Astrocyte (in vitro differentiated cells and primary cell): Measurements from ENCODE around the gene GARIN3. TPM values are rescaled to one million over a fixed set of nuclear protein-coding genes. Genes with fewer than 3 reads are reported as not detected.

ENCODE experiments used
- DNase-seq: peaks from one replicate; pipeline ENCODE4 v3.0.0-alpha.2; 2010; ENCODE audit warnings: low read depth
- FAIRE-seq: peaks from 2 replicates; lab custom pipeline; 2011; peaks lifted over from hg19 to GRCh38; lab: Jason Lieb, UNC
- H2AFZ ChIP-seq: 2 replicates; pipeline ENCODE4 v1.6.0; 2012; ENCODE audit warnings: low read depth, low read length, inconsistent platforms
- H3K27ac ChIP-seq: 2 replicates; pipeline ENCODE4 v1.5.1; 2011; ENCODE audit warnings: low read depth, low read length, inconsistent platforms
- H3K27me3 ChIP-seq: 2 replicates; pipeline ENCODE4 v1.6.0; 2011; ENCODE audit warnings: low read length, inconsistent platforms; ENCODE audit not compliant: insufficient read depth
- H3K36me3 ChIP-seq: 2 replicates; pipeline ENCODE4 v1.5.1; 2011; ENCODE audit warnings: low read length, inconsistent platforms; ENCODE audit not compliant: insufficient read depth
- H3K4me1 ChIP-seq: 2 replicates; pipeline ENCODE4 v1.5.1; 2011; ENCODE audit warnings: low read length, inconsistent platforms; ENCODE audit not compliant: insufficient read depth
- H3K4me2 ChIP-seq: 2 replicates; pipeline ENCODE4 v1.6.0; 2012; ENCODE audit warnings: low read length, inconsistent platforms
- H3K4me3 ChIP-seq: 2 replicates; pipeline ENCODE4 v1.5.1; 2011; ENCODE audit warnings: low read depth, mild to moderate bottlenecking, low read length, inconsistent platforms; ENCODE audit not compliant: insufficient read depth
- H3K79me2 ChIP-seq: 2 replicates; pipeline ENCODE4 v1.6.0; 2012; ENCODE audit warnings: mild to moderate bottlenecking, low read length, inconsistent platforms; ENCODE audit not compliant: insufficient read depth
- H3K9ac ChIP-seq: 2 replicates; pipeline ENCODE4 v1.6.0; 2012; ENCODE audit warnings: mild to moderate bottlenecking, low read length, inconsistent platforms
- H3K9me3 ChIP-seq: 2 replicates; pipeline ENCODE4 v1.5.1; 2012; ENCODE audit warnings: low read depth, mild to moderate bottlenecking, low read length, inconsistent platforms; ENCODE audit not compliant: insufficient read depth
- H4K20me1 ChIP-seq: 2 replicates; pipeline ENCODE4 v1.6.0; 2012; ENCODE audit warnings: low read length, inconsistent platforms; ENCODE audit not compliant: insufficient read depth
- H3K27ac Mint-ChIP-seq: one replicate; pipeline ENCODE4 v1.8.0; 2021; ENCODE audit warnings: mild to moderate bottlenecking, mixed read lengths; ENCODE audit not compliant: unreplicated experiment
- H3K27me3 Mint-ChIP-seq: one replicate; pipeline ENCODE4 v1.8.0; 2021; ENCODE audit warnings: low read depth, mixed read lengths; ENCODE audit not compliant: unreplicated experiment
- H3K36me3 Mint-ChIP-seq: one replicate; pipeline ENCODE4 v1.8.0; 2021; ENCODE audit warnings: low read depth, mixed read lengths; ENCODE audit not compliant: unreplicated experiment
- H3K4me1 Mint-ChIP-seq: one replicate; pipeline ENCODE4 v1.8.0; 2021; ENCODE audit warnings: low read depth, mixed read lengths; ENCODE audit not compliant: unreplicated experiment
- H3K4me3 Mint-ChIP-seq: one replicate; pipeline ENCODE4 v1.8.0; 2021; ENCODE audit warnings: mild to moderate bottlenecking, moderate library complexity, mixed read lengths; ENCODE audit not compliant: unreplicated experiment
- H3K9me3 Mint-ChIP-seq: one replicate; pipeline ENCODE4 v1.8.0; 2021; ENCODE audit warnings: mild to moderate bottlenecking, mixed read lengths; ENCODE audit not compliant: unreplicated experiment
- CTCF ChIP-seq: IDR thresholded peaks from 2 replicates; pipeline ENCODE4 v1.5.1; 2011; ENCODE audit warnings: low read depth, mild to moderate bottlenecking, inconsistent platforms, low read length, moderate library complexity; ENCODE audit not compliant: insufficient read depth
- EZH2 ChIP-seq: IDR thresholded peaks from 2 replicates; pipeline ENCODE4 v1.6.1; 2012; ENCODE audit warnings: mild to moderate bottlenecking, low read length, inconsistent platforms; ENCODE audit not compliant: insufficient read depth
- total RNA-seq: library from RNA; stranded (reverse); gene quantifications from 2 replicates; pipeline ENCODE4 v1.2.1, GENCODE V29; 2021

The GARIN3 gene
- total RNA-seq, 1 donor from 2014 or later = not detected

- no peak overlapping the region for H3K27ac ChIP-seq
- Mint-ChIP-seq H3K36me3 (peaks cover 4% of the 10 kb centered on the region), H3K9me3 (no peaks in the 10 kb centered on the region), H3K27ac (peak overlapping the region; percentile 81), H3K27me3 (no peaks in the 10 kb centered on the region), H3K4me1 (peaks cover 5% of the 10 kb centered on the region), H3K4me3 (no peak overlapping the region)
- H3K79me2 ChIP-seq = peaks cover 41% of the 10 kb centered on the region
- H4K20me1 ChIP-seq = peaks cover 14% of the 10 kb centered on the region
- H3K4me2 ChIP-seq = no peak overlapping the region
- TF ChIP-seq EZH2 (no peak), CTCF (no peak)
- no peak for DNase-seq
- FAIRE-seq = no peak
- peaks cover 15% of the 10 kb centered on the region for H3K36me3 ChIP-seq
- no peaks in the 10 kb centered on the region for H3K9me3 ChIP-seq
- no peak overlapping the region for H3K9ac ChIP-seq
- no peaks in the 10 kb centered on the region for H3K27me3 ChIP-seq
- no peak overlapping the region for H3K4me3 ChIP-seq
- H2AFZ ChIP-seq = no peak overlapping the region
- H3K4me1 ChIP-seq = peaks cover 5% of the 10 kb centered on the region
These were observed 28.4 kb downstream of the GARIN3 start for GRCh38 chr5:157137691-157138090.

- Histone ChIP-seq H2AFZ (no peak overlapping the region), H3K36me3 (peaks cover 2% of the 10 kb centered on the region), H4K20me1 (peaks cover 5% of the 10 kb centered on the region), H3K79me2 (no peaks in the 10 kb centered on the region), H3K27me3 (no peaks in the 10 kb centered on the region), H3K4me2 (no peak overlapping the region), H3K27ac (no peak overlapping the region), H3K4me3 (no peak overlapping the region), H3K9me3 (no peaks in the 10 kb centered on the region), H3K4me1 (no peaks in the 10 kb centered on the region), H3K9ac (no peak overlapping the region)
- Mint-ChIP-seq H3K36me3 (no peaks in the 10 kb centered on the region), H3K27me3 (no peaks in the 10 kb centered on the region), H3K27ac (no peak overlapping the region), H3K9me3 (no peaks in the 10 kb centered on the region), H3K4me3 (no peak overlapping the region), H3K4me1 (peaks cover 3% of the 10 kb centered on the region)
- FAIRE-seq = no peak
- no peak for DNase-seq
- TF ChIP-seq CTCF (no peak), EZH2 (no peak)
These were observed 33.8 kb downstream of the GARIN3 start for GRCh38 chr5:157132281-157132612.

- H3K36me3 Mint-ChIP-seq = no peaks in the 10 kb centered on the region
These were observed 35.1 kb downstream of the GARIN3 start for GRCh38 chr5:157130925-157131324.

More at GRCh38 chr5:157130925-157131324, 35.1 kb downstream of the GARIN3 start:
- Histone ChIP-seq H4K20me1 (peaks cover 2% of the 10 kb centered on the region), H3K27ac (no peak overlapping the region), H3K9me3 (no peaks in the 10 kb centered on the region), H3K79me2 (no peaks in the 10 kb centered on the region), H3K4me1 (no peaks in the 10 kb centered on the region), H3K36me3 (no peaks in the 10 kb centered on the region), H3K27me3 (no peaks in the 10 kb centered on the region), H3K9ac (no peak overlapping the region), H3K4me3 (no peak overlapping the region), H3K4me2 (no peak overlapping the region), H2AFZ (no peak overlapping the region)
- TF ChIP-seq EZH2 (no peak), CTCF (no peak)
- Mint-ChIP-seq H3K27me3 (no peaks in the 10 kb centered on the region), H3K4me1 (peaks cover 3% of the 10 kb centered on the region), H3K9me3 (no peaks in the 10 kb centered on the region), H3K27ac (no peak overlapping the region), H3K4me3 (no peak overlapping the region)
- DNase-seq (no peak), FAIRE-seq (no peak)
